Measurements from ENCODE around the gene RUSF1. TPM values are rescaled to one million over a fixed set of nuclear protein-coding genes. Genes with fewer than 3 reads are reported as not detected.

RUSF1 gene
- total and polyA plus RNA-seq, 8 donors = 39.9 to 96.7 (median 51.0) TPM

DNA sequence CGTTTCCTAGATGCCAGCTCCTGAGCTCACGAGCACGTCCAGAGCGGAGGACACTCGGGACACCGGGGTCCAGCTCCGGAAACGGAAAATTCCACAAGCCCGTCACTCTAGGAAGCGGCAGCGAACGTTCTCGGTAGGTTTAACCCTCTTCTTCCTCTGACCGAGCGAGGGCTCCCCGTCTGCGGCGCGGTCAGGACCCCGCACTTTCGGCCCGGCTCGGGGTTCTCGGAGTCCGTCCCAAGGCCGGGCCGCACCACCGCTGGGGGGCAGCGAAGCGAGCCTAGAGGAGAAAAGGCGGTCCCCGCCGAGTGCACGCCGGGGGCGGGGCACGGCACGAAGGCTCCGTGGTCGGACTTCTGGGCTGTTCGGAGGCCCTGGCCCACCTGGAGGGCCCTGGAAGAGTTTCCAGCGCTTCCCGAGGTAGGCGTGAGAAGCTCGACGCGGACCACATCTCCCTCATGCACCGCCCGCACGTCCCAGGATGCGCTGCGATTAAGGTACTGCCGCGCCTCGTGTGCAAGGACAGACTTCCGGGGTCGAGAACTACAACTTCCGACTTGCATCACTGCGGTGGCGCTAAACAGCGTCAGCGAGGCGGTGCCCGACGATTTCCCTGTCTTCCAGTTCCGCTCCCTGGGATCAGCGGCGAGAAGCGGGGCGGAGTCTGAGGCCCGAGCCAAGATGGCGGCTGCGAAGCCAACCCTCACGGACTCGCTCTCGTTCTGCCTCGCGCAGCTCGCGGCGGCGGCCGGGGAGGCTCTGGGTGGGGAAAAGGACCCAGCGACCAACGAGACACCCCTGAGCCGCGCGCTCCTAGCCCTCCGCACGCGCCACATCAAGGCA lies 49.1 kb downstream of the RUSF1 start, which contains the start of gene ARMC5:
TSS of gene ARMC5 (plus strand) at position 658 of the 843 bp plus-strand sequence. CDS start at position 682, 24 bp downstream.
- 0% methylated on average over 63 to 91 of the region's 91 CpGs for WGBS, 2 donors
- peaks cover 0 to 9% (median 0%) of the 10 kb centered on the region in 3 donors for H3K36me3 ChIP-seq
- H3K4me1 ChIP-seq = peaks cover 14 to 39% (median 22%) of the 10 kb centered on the region in 3 donors
- TF ChIP-seq, protein P1, sequence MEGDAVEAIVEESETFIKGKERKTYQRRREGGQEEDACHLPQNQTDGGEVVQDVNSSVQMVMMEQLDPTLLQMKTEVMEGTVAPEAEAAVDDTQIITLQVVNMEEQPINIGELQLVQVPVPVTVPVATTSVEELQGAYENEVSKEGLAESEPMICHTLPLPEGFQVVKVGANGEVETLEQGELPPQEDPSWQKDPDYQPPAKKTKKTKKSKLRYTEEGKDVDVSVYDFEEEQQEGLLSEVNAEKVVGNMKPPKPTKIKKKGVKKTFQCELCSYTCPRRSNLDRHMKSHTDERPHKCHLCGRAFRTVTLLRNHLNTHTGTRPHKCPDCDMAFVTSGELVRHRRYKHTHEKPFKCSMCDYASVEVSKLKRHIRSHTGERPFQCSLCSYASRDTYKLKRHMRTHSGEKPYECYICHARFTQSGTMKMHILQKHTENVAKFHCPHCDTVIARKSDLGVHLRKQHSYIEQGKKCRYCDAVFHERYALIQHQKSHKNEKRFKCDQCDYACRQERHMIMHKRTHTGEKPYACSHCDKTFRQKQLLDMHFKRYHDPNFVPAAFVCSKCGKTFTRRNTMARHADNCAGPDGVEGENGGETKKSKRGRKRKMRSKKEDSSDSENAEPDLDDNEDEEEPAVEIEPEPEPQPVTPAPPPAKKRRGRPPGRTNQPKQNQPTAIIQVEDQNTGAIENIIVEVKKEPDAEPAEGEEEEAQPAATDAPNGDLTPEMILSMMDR (IDR thresholded peaks at IDR 0.05) = peak in 3 of 4 donors; percentile 21 to 24 (median 22)
- peak within 1 kb of the TSS; percentile 75 to 77 (median 75) for H3K4me3 ChIP-seq
- no peaks in the 10 kb centered on the region for H3K27me3 ChIP-seq
- no peaks in the 10 kb centered on the region for H3K9me3 ChIP-seq
- DNase-seq (peak; percentile 94 to 99 (median 98)), FAIRE-seq (no peak), ATAC-seq (peak; percentile 83 to 91 (median 85))
- H3K27ac ChIP-seq = peak within 1 kb of the TSS; percentile 100
- intact Hi-C loops (cut with DNase I) = no loop called here

DNA sequence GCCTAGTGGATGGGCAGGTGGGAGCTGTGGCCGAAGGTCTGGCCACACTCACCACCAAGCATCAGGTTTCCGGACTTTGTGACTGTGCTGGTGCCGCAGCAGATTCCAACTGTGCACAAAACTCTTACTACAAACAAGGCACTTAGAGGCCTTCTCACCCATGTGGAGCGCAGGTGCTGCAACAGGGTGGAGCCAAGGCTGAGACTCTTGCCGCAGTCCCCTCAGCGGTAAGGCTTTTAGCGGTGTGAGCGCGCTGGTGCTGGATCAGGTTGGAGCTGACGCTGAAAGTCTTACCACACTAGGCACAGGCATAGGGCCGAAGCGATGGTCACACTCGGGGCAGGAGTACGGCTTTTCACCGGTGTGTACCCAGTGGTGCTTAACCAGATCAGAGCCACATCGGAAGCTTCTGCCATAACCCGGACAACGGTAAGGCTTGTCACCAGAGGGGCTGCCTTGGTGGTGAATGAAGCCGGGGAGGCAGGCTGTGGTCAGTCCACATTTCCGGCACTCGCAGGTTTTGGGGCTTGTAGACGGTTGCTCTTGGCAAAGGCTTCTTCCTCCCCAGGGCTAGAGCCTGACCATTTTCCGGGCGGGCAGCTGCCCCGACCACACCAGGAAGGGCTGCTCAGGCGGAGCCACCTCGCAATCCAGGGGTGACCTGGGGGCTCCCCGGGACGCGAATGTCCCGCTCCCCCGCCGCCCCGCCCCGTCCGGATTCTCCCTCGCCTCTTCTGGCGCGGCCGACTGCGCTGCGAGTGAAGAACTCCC lies 49.9 kb downstream of the RUSF1 start:
- no peaks in the 10 kb centered on the region for H3K9me3 ChIP-seq
- 0% methylated on average over 35 to 42 of the region's 42 CpGs for WGBS, 2 donors
- FAIRE-seq = no peak
- DNase-seq = peak; percentile 50 to 82 (median 66)
- peak; percentile 4 to 18 (median 11) for ATAC-seq
- TF ChIP-seq, protein P1 (IDR thresholded peaks at IDR 0.05) = peak in 1 of 4 donors; percentile 3
- H3K27me3 ChIP-seq = no peaks in the 10 kb centered on the region
- H3K4me1 ChIP-seq = peaks cover 14 to 44% (median 22%) of the 10 kb centered on the region in 3 donors
- peaks cover 0 to 9% (median 0%) of the 10 kb centered on the region in 3 donors for H3K36me3 ChIP-seq
- H3K27ac ChIP-seq = peak overlapping the region; percentile 100
- intact Hi-C loops (cut with DNase I) = no loop called here
- H3K4me3 ChIP-seq = peak overlapping the region; percentile 75 to 77 (median 75)

DNA sequence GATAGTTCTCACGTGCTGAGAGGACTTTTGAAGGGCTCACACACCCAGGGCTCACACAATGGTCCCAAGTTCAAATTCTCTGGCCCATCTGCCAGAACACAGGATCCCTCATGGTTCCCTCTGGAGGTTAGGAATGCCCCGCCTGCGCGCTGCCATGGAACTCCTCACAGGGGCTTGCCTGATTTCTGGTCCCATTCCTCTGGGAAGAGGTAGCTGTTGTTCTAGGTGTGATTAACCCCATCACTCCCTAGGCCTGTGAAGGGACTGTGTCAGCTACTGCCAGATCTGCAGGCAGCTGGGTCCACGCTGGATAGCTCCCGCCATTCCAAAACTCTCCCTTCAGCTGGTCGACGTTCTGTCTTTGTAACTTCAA lies 51.2 kb downstream of the RUSF1 start:
- H3K9me3 ChIP-seq = no peaks in the 10 kb centered on the region
- H3K27ac ChIP-seq = no peak overlapping the region
- TF ChIP-seq, protein P1 (IDR thresholded peaks at IDR 0.05) = no peak
- ATAC-seq (no peak), FAIRE-seq (no peak), DNase-seq (peak in 2 of 6 donors; percentile 11 to 39)
- H3K27me3 ChIP-seq = no peaks in the 10 kb centered on the region
- WGBS, 2 donors = 65 to 66% methylated on average over 8 of the region's 8 CpGs
- no peaks in the 10 kb centered on the region for H3K36me3 ChIP-seq
- peaks cover 14 to 54% (median 22%) of the 10 kb centered on the region in 3 donors for H3K4me1 ChIP-seq
- intact Hi-C loops (cut with DNase I) = no loop called here
- H3K4me3 ChIP-seq = peak overlapping the region in 1 of 4 donors; percentile 75

DNA sequence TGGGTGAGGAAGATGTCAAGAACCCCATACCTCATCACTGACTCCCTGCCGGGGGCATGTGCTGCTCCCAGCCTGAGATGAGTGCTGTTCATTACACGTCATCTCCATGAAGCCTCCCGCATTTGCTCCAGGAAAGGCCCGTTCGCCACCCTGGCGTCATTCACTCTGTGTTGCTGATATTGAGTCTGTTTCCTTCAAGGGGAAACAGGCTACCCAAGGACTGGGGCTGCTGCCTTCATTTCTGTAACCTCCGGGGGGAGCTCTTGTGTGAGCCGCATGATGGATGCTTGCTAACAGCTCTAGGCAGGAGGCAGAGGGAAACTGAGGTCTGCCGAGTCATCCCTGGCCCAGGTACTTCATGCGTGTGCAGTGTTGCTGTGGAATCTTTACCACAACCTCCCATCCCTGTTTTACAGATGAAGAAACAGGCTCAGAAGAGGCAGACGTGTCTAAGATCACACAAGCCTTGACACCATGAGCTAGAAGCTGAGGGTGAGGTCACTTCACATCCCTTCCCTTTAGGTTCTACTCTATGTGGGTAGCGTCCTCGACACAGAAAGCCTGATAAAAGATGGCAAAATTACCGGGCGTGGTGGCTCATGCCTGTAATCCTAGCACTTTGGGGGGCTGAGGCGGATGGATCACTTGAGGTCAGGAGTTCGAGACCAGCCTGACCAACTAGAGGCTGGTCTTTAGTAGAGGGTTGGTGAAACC lies 52.4 kb downstream of the RUSF1 start:
- Histone ChIP-seq H3K9me3 (no peaks in the 10 kb centered on the region), H3K4me1 (peaks cover 14 to 54% (median 21%) of the 10 kb centered on the region in 3 donors), H3K27me3 (no peaks in the 10 kb centered on the region), H3K36me3 (no peaks in the 10 kb centered on the region), H3K4me3 (no peak overlapping the region), H3K27ac (no peak overlapping the region)
- ATAC-seq = no peak
- DNase-seq = peak in 1 of 6 donors; percentile 36
- TF ChIP-seq, protein P1 (IDR thresholded peaks at IDR 0.05) = no peak
- FAIRE-seq = no peak
- intact Hi-C loops (cut with DNase I) = no loop called here
- 68 to 72% methylated on average over 17 of the region's 17 CpGs for WGBS, 2 donors

All from pancreas (tissue), 10 donors.